Measurements from ENCODE around the gene SRGAP1. TPM values are rescaled to one million over a fixed set of nuclear protein-coding genes. Genes with fewer than 3 reads are reported as not detected.

SRGAP1 gene
- total RNA-seq, 1 experiment from 2014 or later = 26.8 TPM

GRCh38 chr12:64065881-64066451 lies 221.5 kb downstream of the SRGAP1 start:
- in situ Hi-C loops (cut with HindIII; ENCODE audit: low pct_unique_long_range_greater_than_20kb, low sequenced_read_pairs) (no loop called here), intact Hi-C loops (cut with micrococcal nuclease; ENCODE audit: unreplicated experiment) (no loop called here)
- Histone ChIP-seq H3K4me3 (ENCODE audit: low read depth in 2 of 2, low read length in 2 of 2) (no peak overlapping the region), H3K4me1 (ENCODE audit: control insufficient read depth, insufficient read depth, low read length) (no peaks in the 10 kb centered on the region), H3K36me3 (ENCODE audit: control insufficient read depth, insufficient read depth, low read length) (peaks cover 4% of the 10 kb centered on the region), H3K27ac (ENCODE audit: low read length) (no peak overlapping the region), H3K9me3 (ENCODE audit: control insufficient read depth, insufficient read depth, low read depth, low read length) (no peaks in the 10 kb centered on the region), H3K27me3 (ENCODE audit: control insufficient read depth, insufficient read depth, low read length) (no peaks in the 10 kb centered on the region)
- CTCF ChIA-PET = no interaction called here
- DNase-seq (ENCODE audit: low read depth, low spot score) (no peak), ATAC-seq (no peak)
- BruUV-seq (replicated peaks) = no TSS peak
- TF ChIP-seq SIN3A (IDR thresholded peaks at IDR 0.05; ENCODE audit: borderline replicate concordance, insufficient read depth, low read depth, low read length) (no peak), TCF7L2 (IDR thresholded peaks at IDR 0.05; ENCODE audit: low read depth, low read length) (no peak), CTCF (IDR thresholded peaks at IDR 0.05) (no peak), POLR2AphosphoS5 (IDR thresholded peaks at IDR 0.05; ENCODE audit: low read depth, low read length) (no peak), REST (IDR thresholded peaks at IDR 0.05; ENCODE audit: insufficient read depth in 1 of 2, low read depth in 2 of 2, low read length in 1 of 2) (no peak)
- POLR2A ChIA-PET = no interaction called here

DNA sequence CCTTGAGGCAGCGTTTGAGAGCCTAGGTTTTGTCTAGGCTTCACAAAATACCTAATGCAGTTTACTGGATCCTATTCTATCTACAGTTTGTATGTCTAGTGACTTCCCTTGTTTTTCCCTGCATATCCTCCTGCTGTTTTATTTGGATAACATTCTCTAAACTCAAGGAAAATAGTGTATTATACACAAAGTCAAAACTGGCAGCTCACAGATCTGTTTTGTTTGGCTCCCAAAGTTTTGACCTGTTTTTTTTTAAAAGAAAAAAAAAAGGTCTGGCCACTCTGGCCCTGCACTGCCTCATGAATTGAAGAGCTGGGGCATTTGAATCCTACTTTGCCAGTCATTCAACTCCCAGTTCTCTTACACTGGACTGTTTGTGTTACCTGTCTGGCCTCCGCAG lies 222.3 kb downstream of the SRGAP1 start:
- ATAC-seq = no peak
- Histone ChIP-seq H3K4me1 (ENCODE audit: control insufficient read depth, insufficient read depth, low read length) (no peaks in the 10 kb centered on the region), H3K27ac (ENCODE audit: low read length) (no peak overlapping the region), H3K9me3 (ENCODE audit: control insufficient read depth, insufficient read depth, low read depth, low read length) (no peaks in the 10 kb centered on the region), H3K4me3 (ENCODE audit: low read depth in 2 of 2, low read length in 2 of 2) (no peak overlapping the region), H3K36me3 (ENCODE audit: control insufficient read depth, insufficient read depth, low read length) (peaks cover 5% of the 10 kb centered on the region), H3K27me3 (ENCODE audit: control insufficient read depth, insufficient read depth, low read length) (no peaks in the 10 kb centered on the region)
- no TSS peak for BruUV-seq (replicated peaks)
- ChIA-PET CTCF (no interaction called here), POLR2A (no interaction called here)
- intact Hi-C loops (cut with micrococcal nuclease; ENCODE audit: unreplicated experiment) (no loop called here), in situ Hi-C loops (cut with HindIII; ENCODE audit: low pct_unique_long_range_greater_than_20kb, low sequenced_read_pairs) (no loop called here)
- DNase-seq (ENCODE audit: low read depth, low spot score) = no peak
- no peak for TF ChIP-seq CTCF (IDR thresholded peaks at IDR 0.05)
